Measurements from ENCODE around the gene ZFHX3.

Gene ZFHX3

GRCh38 chr16:72862090-72862489, 185.8 kb downstream of the ZFHX3 start:
- DNase-seq: no peak

GRCh38 chr16:72860726-72861562, 187.0 kb downstream of the ZFHX3 start:
- DNase-seq: no peak

GRCh38 chr16:72859581-72859980, 188.3 kb downstream of the ZFHX3 start:
- DNase-seq: no peak

DNA sequence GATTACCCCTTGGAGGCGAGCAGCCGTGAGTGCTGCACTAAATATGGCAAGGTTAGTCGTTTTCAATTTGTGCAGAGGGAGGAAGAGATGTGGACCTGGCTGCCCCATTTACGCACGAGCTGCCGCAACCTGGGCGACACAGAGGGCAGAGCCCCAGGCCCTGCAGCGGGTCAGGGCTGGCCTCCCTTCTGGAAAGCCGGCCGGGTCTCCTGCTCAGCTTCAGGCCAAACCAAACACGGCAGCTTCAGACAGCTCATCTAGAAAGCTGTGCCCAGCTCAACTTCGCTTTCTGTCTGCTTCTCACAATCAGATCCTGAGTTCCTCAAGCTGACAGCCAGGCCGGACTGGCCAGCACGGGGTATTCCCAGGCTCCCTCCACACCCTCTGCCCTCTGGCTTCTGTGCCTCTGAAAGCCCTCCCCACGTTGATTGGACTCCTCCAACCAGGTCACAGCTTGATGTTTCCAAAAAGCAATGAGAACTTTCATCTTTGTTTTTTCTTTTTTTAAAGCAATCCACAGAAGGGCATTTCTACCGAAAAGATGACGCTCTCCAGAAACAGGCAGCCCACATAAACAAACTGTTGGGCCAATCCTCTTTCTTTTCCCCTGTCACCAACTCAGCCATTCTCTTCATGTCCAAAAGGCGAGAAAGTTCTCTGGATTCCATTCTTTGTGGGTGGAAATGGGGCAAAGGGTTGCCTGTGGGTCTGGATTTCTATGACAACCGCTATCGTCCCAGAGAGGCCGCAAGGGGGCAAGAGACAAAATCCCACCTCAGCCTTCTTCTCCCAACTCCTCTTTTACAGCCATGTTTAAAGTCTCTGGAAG, 189.0 kb downstream of the ZFHX3 start:
- no peak for DNase-seq

DNA sequence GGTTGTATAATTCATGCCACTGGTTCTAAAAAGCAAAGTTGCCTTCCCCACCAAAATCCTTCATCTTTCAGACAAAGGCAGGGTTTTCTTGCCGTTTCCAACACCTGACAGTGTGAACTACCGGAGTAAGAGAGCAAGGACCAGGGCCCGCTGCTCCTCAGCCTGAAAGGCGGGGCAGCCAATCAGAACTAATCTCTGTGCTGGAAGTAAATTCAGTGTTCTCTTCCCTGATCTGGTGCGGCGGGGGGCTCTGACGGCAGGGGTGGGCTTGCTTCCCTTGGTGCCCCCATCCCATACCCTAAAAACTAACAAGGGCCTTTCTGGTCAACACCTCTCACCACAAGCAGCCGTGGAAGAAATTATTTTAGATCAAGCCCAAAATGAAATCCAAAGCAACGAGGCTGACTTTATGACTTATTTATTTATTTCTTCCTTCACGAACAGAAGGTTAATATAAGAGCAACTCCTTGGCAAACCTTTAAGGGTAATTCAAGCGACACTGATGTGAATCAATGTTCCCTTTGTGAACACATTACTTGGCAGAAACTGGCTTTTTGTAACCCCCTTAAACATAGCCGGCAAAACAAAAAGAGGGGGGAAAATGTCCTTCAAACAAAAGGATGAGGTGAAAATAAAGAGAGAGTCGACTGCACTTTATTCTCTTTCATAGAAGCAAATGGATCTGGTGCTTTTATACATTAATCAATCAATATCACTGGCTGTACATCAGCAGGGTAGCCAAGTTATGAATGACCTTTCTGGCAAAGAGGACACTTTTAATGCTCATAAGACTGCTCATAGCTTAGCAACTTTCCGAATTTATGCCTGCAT, 189.9 kb downstream of the ZFHX3 start:
- DNase-seq: no peak

DNA sequence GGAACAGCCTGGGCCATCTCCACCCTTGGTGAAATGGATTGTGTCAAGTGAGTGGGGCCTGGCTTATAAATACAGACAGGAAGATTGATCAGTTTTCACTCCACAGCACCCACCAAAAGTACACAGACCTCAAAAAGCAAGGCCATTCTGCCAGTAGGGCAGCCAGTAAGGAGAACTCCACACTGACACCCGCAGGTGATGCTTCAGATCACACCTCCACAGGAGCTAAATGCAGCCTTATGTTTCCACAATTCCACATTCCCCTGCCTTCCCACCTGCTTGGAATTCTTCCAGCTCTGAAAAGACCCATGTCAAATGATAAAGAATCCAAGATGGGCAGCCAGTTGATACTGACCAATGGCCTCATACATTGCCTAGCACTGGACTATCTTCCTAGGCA, 191.1 kb downstream of the ZFHX3 start:
- peak; percentile 29 for DNase-seq

GRCh38 chr16:72854267-72854959, 193.5 kb downstream of the ZFHX3 start:
- no peak for DNase-seq

DNA sequence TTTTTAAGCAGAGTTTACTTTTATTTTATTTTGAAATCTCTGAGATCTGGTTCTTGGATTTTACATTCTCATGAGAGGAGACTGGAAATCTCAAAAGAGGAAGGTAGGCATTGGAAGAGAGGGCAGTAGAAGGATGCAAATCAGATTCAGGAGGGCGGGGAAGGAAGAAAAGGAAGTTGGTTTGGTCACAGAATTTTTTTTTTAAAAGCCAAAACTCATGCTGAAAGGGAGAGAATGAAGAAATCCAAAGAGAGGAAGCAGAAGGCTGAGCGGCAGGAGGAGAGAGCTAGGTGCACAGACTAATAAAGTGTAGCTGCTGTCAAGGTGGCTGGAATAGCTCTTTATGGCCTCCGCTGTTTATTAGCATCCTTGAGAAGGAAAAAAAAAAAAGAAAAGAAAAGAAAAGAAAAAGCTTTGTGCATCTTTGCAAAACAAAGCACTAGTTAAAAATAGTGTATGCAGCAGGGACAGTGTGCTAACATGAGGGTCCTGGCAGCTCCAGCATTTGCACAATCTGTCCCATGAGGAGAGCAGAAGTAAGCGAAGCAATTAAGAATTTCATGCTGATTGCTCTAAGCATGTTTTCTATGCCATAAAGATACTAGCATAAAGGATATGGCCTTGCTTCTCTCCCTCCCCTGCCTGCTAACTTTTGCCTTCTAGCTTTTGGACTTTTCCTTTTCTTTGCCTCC, 194.2 kb downstream of the ZFHX3 start:
- DNase-seq: no peak

DNA sequence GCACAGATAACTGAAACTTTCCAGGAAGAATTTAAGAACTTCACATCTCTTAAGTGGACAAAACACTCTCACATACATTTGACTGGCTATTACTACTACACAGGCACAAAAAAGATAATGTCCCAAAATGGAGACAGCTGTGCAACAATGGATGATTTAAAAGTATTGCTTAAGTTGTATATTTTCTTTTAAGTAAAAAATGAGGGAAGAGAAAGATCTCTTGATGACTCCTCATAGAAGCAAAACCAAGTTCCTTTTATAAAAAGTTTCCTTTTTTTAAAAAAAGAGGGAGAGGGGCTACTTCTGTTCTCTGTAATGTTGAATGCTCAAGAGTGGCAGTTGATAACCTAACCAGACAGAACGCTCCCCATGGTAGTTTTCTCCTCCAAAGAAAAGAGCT, 195.5 kb downstream of the ZFHX3 start:
- DNase-seq: no peak

- DNase-seq: no peak
Observed at GRCh38 chr16:72850853-72851252, 197.1 kb downstream of the ZFHX3 start.

- DNase-seq: no peak
Observed at GRCh38 chr16:72850021-72850420, 197.9 kb downstream of the ZFHX3 start.

DNA sequence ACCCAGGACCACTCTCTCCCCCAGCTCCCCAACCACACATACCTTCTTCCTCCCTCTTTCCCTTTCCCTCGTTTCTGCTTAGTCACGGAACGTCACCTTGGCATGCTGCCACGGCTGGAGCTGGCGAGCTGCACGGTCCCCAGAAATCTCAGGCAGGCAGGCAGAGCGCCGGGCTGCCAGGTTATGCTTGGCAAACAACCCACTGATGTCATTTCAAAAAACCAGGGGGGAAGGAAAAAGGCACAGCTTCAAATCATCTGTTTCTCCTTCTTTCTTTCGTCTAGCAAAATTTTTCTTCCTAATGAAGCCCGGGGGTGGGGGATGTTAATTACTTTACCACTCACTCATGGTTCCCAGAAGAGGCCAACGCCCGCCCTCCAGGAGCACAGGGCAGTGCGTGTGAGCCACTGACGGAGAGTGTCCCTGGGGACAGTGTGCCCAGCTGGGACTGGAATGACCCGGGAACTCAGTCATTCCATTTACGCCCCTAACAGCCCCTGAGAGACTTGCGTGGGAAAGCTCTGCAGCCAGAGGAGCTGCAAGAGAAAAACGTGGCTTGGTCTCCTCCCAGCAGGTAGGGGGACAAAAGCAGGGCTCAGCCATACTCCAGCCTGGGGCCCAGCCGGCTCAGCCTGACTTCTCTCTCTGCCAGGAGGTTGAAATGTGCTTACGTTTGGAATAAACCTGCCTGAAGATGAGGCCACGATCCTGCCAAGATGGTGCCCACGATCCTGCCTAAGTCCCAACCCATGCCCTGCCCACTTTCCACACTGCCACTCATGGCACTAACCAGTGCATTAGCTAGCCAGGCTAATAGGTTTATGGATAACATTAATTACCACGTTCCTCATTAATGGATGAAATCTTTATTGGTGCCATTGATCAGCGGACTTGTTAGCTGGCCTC, 198.9 kb downstream of the ZFHX3 start:
- DNase-seq: no peak

GRCh38 chr16:72848028-72848400, 199.9 kb downstream of the ZFHX3 start:
- no peak for DNase-seq

GRCh38 chr16:72847187-72848027, 200.5 kb downstream of the ZFHX3 start:
- DNase-seq: peak; percentile 25

DNA sequence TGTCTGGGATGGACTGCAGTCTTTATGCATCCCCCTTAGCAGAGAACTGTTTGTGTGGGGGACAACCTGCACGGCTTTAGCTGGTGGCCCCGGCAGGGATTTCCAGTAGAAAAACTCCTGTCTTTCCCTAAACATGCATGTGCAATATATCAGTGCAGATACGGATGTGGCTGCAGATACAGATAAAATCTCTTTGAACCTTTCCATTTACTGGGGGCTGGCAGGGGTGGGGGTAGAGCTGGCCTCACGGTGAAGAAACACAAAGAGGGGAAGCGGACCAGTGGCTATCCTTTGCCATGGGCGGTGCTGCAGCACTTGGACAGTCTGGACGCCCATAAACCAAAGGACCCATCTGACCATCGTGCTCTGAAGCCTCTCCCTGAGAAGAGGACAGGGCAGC, 201.3 kb downstream of the ZFHX3 start:
- no peak for DNase-seq

DNA sequence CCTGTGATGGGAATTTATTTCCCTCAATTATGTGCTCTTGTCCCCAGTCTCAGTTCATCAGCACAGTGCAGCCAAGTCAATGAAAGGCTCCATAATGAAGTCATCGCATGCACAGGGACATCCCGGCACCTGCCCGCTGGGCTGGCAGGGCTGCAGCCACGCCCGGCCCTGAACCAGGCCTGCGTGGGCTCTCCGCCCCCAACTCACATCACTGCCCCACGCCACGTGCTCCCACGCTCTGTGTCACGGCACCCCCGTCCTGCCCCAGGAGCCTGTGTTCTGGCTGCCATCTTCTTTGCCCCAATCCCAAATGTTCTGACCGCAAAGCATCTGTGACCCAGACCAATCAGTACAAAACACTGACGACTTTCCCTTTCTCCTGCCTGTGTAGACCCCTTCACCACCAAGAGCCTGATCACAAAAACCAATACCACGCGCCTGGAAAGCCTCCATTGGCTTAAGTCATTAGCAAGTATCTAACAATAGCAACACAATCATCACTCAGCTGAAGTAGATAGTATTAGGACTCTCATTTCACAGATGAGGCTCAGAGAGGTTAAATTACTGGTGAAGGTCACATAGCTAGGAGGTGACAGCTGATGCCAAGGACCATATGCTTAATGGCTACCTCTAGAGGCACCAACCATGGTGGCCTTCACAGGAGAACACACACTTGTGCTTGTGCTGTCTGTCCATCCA, 202.5 kb downstream of the ZFHX3 start:
- DNase-seq: no peak

- no peak for DNase-seq
Observed at GRCh38 chr16:72844225-72844920, 203.6 kb downstream of the ZFHX3 start.

DNA sequence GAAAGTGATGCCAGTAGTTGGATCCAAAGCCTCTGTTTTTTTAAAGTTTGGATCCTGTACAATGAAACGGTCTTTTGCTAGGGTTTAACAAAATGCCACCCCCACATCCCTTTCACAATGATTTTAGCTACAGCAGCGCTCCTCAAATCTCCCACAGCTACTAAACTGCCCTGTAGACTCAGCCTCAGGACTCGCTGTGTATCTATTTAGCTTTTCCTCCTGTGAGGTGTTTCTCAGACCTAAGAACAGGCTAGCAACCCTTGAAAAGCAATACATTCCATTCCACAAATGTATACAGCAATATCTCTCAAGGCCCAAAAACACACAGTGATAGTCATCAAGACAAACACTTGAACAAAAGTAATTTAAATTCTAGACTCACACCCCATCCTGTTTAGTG, 206.4 kb downstream of the ZFHX3 start:
- no peak for DNase-seq
